Stimulated activated CD4-positive, alpha-beta T cell treated with anti-CD3 and anti-CD28 coated beads, Interleukin-4, amount 100 ng/mL, for 24 hours (primary cell): Measurements from ENCODE around the gene MTG1.
"Not testable (repeated sequence)": the region's sequence is repeated elsewhere in the genome, so short reads cannot be mapped to it uniquely, and the experiment has no call there.

Experiments used
- DNase-seq: peaks from one replicate; pipeline ENCODE4 v3.0.0-alpha.2; 2020

The MTG1 gene

DNA sequence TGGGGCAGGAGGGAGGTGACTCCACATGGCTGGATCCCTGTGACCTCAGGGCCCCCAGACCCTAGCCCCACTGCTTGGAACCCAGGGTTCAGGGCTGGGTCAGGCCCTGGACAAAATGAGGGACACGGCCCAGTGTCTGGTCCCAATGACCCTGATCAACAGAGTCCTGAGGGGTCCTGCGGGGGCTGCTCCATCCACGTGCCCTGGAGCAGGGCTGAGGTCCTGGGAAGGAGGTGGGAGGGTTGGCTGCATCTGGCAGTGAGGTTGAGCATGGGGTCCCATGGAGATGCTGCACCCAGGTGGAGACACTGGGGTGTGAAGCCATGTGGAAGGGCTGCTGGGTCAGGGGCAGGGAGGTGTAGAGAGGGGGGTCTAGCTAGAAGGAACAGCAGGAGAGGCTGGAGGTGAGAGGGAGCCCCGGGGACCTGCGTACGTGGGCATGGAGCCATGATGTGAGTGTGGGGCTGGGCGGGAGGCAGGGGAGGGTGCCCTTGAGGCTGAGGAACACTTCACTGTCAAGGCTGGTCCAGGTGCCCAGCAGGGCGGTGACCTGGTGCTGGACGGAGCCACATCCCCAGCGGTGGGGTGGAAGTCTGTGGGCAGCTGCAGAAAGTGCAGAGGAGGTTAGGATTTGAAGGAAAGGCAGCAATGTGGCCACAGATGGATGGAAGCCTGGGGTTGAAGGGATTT lies 60.4 kb downstream of the MTG1 start:
- no peak for DNase-seq

DNA sequence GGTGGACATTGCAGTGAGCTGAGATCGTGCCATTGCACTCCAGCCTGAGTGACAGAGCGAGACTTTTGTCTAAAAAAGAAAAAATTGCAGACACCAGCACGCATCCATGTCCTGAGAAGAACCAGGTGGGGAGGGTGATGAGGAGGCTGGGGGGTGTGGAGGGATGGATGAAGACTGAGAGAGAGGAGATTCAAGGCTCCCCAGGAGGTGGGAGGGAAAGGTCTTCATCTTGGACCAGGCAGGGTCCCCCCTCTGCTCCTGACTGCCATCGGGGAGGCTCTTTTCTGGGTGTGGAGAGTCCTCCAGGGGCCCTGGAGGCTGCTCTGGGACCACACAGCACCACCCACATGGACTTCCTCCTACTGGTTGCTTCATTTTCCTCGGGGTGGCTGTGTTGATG lies 61.2 kb downstream of the MTG1 start:
- DNase-seq, result no peak

DNA sequence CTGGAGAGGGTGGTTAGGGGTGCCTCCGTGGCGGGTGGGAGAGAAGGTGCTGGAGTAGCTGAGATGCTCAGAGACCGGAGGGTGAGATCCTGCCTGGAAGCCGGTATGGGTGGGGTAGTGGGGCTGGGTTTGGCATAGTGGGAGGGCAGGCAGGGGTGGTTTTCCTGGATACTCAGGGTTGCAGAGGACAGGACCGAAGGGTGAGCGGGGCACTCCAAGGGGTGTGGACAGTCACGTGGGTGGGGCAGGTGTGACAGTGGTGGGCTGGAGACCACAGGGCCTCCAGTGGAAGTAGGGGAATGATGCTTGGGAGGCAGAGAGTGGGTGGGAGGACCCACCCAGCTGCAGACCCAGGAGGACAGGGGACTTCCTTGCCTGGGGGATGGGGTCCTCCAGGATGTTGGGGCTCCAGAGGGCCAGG lies 61.7 kb downstream of the MTG1 start:
- no peak for DNase-seq

DNA sequence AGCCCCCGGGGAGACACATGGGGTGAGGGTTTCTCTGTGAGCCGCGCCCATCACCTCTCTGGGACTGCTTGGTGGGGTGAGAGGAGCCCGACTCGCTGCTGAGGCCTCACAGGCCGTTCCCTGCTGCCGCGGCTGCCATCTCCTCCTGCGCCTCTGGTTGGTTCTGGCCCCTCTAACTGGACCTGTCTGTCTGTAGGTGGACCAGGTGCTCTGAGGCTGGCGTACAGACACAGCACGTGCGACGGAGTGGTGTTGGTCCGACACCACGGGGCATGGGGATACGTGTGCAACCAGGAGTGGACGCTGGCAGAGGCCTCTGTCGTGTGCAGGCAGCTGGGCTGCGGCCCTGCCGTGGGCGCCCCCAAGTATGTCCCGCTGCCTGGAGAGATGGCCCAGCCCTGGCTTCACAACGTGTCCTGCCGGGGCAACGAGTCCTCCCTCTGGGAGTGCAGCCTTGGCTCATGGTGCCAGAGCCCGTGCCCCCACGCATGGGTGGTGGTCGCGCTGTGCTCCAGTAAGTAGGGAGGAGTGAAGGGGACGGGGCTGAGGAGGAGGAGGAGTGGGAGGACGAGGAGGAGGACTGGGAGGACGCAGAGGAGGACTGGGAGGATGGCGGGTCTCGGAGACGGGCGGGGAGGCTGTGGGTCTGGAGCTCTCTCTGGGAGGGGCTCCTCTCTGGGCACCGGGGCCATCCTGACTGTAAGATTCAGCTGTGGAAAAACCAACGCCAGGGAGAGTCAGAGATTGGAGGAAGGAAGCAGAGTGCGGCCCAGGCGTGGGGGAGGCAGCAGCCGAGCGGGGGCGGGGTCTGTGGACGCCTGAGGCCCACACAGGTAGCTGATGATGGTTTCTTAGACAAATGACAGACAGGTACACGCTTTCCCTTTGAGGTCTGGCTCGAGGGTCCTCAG lies 62.3 kb downstream of the MTG1 start:
- DNase-seq, result no peak

DNA sequence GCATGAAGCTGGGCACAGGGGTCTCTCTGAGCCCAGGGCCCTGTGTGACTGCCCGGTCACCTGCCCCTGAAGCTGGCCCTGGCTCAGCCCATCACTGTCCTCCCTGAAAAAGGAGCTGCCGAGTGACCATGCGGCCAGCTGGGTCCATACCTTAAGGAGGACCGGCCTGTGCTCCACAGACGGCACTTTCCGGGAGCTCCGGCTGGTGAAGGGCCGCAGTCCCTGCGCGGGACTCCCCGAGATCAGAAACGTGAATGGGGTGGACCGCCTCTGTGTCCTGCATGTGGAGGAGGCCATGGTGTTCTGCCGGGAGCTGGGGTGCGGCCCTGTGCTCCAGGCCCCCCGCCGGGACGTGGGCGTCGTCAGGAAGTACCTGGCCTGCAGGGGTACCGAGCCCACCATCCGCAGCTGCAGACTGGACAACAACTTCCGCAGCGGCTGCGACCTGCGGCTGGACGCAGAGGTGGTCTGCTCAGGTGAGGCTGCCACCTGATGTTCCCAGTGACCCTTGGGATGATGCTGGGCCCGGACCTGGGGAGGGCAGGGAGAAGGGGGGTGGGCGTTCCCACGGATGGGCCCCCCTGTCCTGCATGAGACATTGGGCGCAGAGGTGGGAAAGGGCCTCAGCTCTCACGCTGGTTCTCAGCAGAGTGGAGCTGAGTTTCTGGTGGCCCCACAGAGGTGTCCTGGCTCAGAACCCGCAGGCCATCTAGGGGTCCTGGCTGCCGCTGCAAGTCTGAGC lies 63.3 kb downstream of the MTG1 start:
- DNase-seq, result no peak

DNA sequence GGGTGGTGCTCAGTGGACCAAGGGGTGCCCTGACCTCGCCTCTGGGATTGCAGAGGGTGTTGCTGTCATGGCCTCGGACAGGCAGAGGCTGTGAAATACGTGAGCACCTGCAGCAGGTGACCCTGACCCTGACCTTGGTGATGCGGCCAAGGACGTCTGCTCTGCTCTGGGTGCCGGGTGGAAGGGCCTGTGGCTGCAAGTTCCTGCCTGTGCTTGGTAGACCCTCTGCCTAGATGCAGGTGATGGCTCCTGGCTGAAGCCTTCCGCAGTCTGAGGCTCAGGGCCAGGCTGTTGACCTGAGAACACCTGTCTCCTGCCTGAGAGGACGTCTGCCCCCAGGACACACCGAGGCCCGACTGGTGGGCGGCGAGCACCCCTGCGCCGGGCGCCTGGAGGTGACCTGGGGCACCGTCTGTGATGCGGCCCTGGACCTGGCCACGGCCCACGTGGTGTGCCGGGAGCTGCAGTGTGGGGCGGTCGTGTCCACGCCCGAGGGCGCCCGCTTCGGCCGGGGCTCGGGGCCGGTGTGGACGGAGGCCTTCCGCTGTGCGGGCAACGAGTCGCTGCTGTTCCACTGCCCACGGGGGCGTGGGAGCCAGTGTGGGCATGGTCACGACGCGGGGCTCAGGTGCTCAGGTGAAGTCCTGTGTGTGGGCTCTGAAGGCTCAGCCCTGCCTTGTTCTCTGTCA lies 64.2 kb downstream of the MTG1 start:
- DNase-seq, result no peak

DNA sequence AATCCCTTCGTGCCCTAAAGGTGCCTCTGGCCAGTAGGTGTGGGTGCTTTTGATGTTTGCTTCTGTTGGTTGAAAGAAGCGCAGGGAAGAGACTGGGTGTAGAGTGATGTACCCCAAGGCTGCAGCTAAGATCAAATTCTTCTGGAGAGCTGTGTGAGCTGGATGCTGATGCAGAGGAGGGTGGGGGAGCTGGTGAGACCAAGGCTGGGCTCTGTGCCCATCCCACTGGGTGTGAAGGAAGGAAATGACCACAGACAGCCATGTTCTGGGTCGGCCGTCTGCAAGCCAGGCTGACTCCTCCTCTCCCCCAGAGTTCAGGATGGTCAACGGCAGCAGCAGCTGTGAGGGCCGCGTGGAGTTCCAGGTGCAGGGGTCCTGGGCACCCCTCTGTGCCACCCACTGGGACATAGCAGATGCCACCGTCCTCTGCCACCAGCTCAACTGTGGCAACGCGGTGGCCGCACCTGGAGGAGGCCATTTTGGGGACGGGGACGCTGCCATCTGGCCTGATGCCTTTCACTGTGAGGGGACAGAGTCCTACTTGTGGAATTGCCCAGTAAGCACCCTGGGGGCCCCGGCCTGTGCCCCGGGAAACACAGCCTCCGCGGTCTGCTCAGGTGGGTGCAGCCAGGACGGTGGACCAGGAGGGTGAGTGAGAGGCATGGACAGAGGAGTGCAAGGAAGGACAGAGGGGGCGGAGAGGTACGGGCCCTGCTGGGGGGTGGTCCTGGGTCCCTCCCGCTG lies 64.9 kb downstream of the MTG1 start:
- no peak for DNase-seq

DNA sequence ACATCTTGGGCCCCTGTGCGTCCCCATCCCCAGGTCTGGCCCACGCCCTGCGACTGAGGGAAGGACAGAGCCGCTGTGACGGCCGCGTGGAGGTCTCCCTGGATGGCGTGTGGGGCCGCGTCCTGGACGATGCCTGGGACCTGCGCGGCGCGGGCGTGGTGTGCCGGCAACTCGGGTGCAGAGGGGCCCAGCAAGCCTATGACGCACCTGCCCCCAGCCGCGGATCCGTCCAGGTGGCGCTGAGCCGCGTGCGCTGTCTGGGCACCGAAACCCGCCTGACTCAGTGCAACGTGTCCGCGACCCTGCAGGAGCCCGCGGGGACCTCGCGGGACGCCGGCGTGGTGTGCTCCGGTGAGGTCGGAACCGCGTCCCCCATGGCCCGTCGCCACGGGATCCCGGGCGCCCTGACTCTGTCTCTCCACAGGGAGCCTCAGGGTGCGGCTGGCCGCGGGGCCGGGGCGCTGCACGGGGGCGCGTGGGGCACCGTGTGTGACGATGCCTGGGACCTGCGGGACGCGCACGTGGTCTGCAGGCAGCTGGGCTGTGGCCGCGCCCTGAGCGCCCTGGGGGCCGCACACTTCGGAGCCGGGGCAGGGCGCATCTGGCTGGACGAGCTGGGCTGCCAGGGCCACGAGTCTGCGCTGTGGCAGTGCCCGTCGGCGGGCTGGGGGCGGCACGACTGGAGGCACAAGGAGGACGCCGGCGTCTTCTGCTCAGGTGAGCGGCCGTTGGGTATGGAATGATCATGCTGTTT lies 65.7 kb downstream of the MTG1 start:
- no peak for DNase-seq

DNA sequence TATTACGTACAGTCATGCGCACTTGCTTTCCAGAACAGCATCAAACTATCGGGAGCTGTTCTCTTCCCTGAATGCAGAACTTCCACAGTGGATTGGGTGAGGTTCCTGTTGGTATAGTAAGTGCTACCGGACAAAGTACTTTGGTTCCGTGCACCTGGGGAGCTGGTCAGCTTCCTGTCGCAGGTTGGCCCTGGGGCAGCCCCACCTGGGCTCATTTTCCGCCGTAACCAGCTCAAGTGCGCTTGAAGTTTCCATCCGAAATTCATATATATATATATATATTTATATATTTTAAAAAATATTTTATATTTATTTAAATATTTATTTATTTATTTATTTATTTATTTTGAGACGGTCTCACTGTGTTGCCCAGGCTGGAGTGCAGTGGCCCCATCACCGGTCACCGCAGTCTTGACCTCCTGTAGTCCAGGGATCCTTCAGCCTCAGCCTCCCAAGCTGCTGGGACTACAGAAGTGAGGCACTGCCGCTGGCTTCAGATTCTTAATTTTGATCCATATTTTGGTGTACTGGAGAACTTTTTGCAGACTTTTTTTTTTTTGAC lies 66.3 kb downstream of the MTG1 start:
- DNase-seq, result no peak

DNA sequence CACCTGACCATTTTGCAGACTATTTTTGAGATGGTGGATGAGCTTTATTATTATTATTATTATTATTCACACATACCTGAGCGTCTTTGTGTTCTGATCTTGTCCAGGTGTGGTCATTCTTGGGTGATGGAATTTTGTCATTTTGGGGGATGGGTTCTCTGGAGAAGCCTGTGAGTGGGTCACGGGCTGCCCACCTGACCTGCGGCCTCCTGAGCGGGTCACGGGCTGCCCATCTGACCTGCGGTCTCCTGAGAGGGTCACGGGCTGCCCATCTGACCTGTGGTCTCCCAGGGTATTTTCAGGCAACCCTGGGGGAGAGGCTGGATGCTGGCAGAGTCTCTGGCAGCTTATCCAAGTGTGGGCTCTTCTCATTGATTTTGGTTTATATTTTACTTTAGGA lies 67.1 kb downstream of the MTG1 start:
- DNase-seq, result no peak

DNA sequence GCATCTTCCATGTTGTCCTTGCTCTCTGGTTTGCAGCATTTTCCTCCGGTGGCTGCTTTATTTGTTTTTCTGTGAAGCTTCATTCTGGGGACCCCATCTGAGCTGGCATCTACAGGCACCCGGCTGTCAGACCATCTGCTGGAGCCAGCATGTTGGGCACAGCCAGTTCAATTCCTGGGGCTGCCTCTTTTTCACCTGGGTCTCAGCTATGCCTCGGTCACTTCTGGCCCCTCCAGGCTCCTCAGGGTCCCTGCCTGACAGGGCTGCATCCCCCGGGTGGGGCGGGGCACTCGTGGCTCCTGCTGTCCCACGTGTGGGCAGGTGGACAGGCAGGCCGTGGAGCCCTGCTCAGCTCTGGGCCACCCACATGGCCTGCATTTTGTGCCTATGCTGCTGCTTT lies 67.9 kb downstream of the MTG1 start:
- no peak for DNase-seq

DNA sequence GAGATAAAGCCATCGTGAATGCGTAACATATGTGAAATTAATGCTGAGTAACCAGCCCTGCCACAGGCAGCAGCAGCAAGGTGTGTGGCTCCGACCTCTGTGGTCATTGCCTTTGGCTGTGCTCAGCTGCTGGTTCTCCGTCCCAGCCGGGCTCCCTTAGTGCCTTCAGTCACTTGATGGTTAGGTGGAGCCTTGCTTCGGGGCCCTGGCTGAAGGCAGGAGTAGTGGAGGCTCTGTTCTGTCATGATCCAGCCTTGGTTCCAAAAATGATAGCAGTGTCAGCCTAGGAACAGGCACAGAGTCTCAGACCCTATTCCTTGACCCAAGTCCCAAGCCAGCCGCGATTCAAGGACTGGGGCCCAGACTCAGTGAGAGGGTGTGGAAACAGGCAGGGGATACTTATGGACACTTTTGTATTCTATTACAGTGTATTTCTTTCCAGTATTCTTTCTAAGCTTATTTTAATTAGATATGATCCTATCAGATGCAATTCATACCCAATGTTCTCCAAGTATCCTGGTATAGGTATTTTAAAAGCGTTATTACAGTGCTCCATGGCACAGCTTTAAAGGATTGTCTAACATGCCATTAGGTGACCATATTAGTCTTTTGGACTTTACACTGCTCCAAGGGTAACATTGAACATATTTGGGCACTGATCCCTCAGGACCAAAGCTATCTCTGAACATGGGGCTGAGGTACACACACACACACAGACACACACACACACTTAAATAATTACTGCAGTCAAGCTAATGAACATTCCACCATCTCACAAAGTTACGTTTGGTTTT lies 68.8 kb downstream of the MTG1 start:
- DNase-seq, result no peak

DNA sequence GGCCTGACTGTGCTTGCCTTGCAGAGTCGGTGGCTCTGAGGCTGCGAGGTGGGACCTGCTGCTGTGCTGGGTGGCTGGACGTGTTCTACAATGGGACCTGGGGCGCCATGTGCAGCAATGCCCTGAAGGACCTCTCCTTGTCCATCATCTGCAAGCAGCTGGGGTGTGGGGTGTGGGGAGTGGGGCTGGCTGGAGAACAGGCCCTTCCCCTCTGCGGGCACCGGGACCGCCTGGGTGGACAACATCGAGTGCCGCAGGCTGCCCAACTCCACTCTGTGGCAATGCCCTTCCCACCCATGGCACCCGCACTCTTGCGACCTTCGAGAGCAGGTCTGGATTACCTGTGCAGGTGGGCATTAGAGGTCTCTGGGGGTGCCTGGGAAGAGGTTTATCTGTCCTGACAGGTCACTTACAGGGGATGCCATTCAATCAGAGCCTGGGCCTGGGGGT lies 70.7 kb downstream of the MTG1 start:
- no peak for DNase-seq

DNA sequence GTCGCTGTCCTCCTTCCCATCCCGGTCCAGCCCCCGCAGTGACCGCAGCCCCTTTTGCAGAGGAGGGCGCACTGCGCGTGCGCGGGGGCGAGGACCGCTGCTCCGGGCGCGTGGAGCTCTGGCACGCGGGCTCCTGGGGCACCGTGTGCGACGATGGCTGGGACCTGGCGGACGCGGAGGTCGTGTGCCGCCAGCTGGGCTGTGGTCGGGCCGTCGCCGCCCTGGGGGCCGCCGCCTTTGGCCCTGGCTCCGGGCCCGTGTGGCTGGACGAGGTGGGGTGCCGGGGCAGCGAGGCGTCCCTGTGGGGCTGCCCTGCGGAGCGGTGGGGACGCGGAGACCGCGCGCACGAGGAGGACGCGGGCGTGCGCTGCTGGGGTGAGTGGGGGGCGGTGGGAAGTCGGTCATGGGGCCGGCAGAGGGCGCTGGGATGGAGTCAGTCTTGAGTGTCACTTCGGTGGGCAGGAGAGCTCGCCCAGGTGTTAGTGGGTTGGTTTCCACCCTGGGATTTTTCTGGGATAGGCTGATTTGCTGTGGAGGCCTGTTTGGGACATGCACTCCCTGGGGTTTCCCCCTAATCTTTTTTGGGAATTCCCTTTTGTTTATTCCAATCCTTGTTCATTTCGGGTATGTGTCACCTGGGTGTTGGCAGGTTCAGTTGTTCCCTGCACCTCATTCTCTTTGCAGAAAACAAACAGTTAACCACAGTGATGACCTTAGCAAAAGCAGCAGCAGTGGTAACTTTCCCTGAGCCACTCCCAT lies 71.4 kb downstream of the MTG1 start:
- no peak for DNase-seq

DNA sequence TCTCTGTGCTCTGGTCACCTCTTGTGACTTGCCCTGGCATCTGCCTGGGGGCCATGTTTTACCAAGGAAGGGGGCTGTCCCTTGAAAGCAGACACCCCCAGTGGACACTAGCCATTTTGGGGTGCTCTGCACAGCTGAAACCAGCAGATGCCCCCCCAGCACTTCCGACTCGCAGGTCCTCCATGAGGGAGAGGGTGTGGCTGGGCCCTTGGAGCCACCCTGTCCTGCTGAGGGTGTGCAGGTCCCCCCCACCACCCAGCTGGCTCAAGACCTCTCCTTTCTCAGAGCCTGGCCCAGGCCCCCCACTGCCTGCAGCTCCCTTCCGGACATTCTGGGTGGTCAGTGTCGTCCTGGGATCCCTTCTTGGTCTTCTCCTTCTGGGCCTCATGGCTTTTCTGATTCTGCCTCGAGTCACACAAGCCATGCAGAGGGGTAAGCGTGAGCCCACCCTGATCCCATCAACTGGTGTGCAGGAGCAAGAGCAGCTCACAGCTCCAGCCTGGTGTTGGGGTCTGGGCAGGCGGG lies 72.1 kb downstream of the MTG1 start:
- no peak for DNase-seq

DNA sequence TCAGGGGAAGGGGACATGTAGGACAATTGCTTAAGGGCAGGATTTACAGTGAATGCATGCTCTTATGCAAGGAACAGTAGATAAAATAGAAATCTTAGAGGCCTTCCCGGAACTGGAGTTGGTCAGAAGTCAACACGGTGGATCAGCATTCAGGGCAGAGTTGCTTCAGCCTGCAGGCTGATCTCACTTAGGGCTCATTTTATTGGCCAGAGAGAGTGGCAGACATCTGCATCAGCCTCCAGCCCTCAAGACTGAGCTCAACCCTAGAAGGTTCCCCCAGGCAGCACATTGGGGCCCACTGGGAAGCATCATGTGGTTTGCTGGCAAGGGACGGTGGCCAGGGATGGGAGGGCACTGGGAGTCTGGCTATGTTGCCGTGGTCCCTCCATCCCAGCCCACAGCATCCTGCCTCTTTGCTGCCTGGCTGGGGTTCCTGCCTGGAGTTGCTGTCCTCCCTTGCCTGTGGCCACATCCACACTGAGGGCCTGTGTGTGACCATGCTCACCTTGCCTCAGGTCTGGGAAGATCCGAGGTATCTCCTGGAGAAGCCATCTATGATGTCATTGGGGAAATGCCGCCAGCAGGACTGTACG lies 72.8 kb downstream of the MTG1 start:
- no peak for DNase-seq

DNA sequence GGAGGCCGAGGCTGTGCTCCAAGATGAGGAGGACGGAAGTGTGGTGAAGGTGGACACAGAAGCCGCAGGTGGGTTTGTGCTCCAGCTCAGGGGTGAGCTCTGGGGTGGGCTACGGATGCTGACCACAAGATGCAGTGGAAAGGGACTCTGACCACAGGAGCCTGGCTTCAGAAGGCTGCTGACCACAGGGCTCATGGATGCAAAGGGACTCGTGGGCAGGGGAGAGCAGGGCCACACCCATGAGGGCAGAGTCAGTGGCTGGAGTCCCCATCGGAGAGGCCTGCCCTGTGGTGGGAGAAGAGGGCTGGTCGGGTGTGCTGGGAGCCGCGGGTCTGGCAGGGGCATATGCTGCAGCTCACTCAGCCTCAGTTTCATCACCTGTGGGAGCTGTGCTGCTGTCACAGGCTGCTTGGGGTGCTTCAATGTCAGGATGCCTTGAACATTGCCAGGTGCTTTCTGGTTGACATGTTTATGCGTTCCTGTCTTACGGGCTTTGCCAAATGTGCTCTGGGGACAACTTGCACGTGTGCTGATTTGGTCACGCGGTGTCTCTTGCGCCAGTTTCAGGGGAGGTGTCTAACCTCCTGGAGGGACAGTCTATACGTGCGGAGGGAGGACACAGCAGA lies 73.4 kb downstream of the MTG1 start:
- DNase-seq, result no peak

DNA sequence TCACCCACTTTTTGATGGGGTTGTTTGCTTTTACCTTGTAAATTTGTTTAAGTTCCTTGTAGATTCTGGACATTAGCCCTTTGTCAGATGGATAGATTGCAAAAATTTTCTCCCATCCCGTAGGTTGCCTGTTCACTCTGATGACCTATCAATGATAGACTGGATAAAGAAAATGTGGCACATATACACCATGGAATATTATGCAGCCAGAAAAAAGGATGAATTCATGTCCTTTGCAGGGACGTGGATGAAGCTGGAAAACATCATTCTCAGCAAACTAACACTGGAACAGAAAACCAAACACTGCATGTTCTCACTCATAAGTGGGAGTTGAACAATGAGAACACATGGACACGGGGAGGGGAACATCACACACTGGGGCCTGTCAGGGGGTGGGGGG lies 75.2 kb downstream of the MTG1 start:
- not testable (repeated sequence) for DNase-seq
